ENCODE data around the gene KANSL1.

DNA sequence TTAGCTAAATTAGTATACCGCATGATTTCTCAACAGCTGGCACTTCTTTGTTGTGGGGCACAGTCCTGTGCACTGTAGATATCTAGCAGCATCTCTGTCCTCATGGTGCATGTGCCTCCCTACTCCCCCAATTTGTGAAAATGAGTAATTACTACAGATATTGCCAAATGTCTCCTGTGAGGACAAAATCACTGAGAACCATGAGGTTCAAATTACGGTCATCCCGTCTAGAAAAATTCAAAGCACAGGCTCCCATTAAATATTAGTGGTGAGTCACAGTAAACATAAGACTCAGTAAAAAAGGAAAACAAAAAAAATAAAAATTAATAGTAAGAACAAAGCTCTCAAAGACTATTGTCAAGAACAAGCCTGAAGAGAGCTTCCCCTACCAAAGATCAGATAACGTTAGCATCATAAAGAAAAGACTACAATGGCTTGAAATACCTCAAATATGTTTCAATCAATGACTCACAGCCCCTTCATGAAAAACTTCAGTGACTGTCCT, 136.4 kb downstream of the KANSL1 start:
- TF ChIP-seq CTCF (IDR thresholded peaks at IDR 0.05) (no peak), POLR2AphosphoS5 (IDR thresholded peaks at IDR 0.05; ENCODE audit: low read depth, low read length) (no peak)
- TF ChIP-seq, protein P1, sequence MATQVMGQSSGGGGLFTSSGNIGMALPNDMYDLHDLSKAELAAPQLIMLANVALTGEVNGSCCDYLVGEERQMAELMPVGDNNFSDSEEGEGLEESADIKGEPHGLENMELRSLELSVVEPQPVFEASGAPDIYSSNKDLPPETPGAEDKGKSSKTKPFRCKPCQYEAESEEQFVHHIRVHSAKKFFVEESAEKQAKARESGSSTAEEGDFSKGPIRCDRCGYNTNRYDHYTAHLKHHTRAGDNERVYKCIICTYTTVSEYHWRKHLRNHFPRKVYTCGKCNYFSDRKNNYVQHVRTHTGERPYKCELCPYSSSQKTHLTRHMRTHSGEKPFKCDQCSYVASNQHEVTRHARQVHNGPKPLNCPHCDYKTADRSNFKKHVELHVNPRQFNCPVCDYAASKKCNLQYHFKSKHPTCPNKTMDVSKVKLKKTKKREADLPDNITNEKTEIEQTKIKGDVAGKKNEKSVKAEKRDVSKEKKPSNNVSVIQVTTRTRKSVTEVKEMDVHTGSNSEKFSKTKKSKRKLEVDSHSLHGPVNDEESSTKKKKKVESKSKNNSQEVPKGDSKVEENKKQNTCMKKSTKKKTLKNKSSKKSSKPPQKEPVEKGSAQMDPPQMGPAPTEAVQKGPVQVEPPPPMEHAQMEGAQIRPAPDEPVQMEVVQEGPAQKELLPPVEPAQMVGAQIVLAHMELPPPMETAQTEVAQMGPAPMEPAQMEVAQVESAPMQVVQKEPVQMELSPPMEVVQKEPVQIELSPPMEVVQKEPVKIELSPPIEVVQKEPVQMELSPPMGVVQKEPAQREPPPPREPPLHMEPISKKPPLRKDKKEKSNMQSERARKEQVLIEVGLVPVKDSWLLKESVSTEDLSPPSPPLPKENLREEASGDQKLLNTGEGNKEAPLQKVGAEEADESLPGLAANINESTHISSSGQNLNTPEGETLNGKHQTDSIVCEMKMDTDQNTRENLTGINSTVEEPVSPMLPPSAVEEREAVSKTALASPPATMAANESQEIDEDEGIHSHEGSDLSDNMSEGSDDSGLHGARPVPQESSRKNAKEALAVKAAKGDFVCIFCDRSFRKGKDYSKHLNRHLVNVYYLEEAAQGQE (IDR thresholded peaks at IDR 0.05; ENCODE audit: insufficient read depth in 1 of 2, low read depth in 2 of 2, low read length in 1 of 2): no peak
